Measurements from ENCODE around the gene CNNM3.

Gene CNNM3

DNA sequence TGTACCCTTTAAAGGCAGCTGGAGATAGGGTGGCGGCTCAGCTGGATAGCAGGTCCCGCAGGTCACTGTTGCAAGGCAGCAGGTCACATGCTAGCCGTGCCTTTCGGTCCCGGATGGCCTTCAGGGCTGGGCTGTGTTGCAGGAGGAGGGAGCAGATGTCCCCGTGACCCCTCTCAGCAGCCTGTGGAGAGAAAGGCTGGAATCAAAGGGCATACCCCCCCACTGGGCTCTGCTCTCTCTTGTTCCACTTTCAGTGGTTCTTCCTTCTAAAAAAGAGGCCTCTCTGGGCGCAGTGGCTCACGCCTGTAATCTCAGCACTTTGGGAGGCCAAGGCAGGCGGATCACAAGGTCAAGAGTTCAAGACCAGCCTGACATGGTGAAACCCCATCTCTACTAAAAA is 32.2 kb downstream of the CNNM3 start:
- H3K4me3 ChIP-seq (ENCODE audit: control insufficient read depth, low read depth, low read length) = no peak overlapping the region
- DNase-seq (ENCODE audit: low read depth) = no peak
- TF ChIP-seq, protein P1, sequence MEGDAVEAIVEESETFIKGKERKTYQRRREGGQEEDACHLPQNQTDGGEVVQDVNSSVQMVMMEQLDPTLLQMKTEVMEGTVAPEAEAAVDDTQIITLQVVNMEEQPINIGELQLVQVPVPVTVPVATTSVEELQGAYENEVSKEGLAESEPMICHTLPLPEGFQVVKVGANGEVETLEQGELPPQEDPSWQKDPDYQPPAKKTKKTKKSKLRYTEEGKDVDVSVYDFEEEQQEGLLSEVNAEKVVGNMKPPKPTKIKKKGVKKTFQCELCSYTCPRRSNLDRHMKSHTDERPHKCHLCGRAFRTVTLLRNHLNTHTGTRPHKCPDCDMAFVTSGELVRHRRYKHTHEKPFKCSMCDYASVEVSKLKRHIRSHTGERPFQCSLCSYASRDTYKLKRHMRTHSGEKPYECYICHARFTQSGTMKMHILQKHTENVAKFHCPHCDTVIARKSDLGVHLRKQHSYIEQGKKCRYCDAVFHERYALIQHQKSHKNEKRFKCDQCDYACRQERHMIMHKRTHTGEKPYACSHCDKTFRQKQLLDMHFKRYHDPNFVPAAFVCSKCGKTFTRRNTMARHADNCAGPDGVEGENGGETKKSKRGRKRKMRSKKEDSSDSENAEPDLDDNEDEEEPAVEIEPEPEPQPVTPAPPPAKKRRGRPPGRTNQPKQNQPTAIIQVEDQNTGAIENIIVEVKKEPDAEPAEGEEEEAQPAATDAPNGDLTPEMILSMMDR (conservative IDR thresholded peaks at IDR 0.05; ENCODE audit: control insufficient read depth, insufficient read depth, low read depth, low read length) = no peak

DNA sequence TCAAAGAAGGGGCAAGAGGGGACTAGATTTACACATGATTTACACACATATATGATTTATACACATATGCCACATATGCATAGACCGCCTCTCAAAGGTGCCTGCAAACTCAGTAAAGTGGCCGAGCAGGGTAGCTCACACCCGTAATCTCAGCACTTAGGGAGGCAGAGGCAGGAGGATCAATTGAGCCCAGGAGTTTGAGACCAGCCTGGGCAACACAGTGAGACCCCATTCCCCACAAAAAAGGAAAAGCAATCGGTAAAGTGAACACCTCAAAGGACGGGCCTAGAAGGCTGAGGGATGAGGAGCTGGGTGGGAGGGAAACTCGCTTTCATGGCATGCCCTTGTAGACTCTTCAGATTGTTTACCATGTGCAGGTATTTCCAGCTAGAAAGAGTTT is 36.6 kb downstream of the CNNM3 start:
- TF ChIP-seq, protein P1 (conservative IDR thresholded peaks at IDR 0.05; ENCODE audit: control insufficient read depth, insufficient read depth, low read depth, low read length) = no peak
- no peak for DNase-seq (ENCODE audit: low read depth)
- no peak overlapping the region for H3K4me3 ChIP-seq (ENCODE audit: control insufficient read depth, low read depth, low read length)

DNA sequence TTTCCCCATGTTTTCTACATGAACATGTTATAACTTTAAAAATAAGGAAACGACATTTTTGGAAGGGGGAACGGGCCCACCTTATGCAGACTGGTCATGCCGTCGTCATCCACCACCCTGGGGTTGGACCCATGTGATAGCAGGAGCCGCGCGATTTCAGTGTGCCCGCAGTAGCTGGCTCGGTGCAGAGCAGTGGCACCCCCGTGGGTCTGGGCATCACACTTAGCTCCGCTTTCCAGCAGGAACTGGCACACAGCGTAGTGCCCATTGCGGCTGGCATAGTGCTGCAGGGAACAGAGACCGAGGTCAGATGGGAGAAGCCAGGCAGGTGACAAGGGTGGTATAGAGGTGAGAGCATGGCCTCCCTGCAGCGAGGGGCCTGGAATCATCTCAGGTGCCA is 37.3 kb downstream of the CNNM3 start:
- no peak for DNase-seq (ENCODE audit: low read depth)
- TF ChIP-seq, protein P1 (conservative IDR thresholded peaks at IDR 0.05; ENCODE audit: control insufficient read depth, insufficient read depth, low read depth, low read length) = no peak
- H3K4me3 ChIP-seq (ENCODE audit: control insufficient read depth, low read depth, low read length) = no peak overlapping the region

DNA sequence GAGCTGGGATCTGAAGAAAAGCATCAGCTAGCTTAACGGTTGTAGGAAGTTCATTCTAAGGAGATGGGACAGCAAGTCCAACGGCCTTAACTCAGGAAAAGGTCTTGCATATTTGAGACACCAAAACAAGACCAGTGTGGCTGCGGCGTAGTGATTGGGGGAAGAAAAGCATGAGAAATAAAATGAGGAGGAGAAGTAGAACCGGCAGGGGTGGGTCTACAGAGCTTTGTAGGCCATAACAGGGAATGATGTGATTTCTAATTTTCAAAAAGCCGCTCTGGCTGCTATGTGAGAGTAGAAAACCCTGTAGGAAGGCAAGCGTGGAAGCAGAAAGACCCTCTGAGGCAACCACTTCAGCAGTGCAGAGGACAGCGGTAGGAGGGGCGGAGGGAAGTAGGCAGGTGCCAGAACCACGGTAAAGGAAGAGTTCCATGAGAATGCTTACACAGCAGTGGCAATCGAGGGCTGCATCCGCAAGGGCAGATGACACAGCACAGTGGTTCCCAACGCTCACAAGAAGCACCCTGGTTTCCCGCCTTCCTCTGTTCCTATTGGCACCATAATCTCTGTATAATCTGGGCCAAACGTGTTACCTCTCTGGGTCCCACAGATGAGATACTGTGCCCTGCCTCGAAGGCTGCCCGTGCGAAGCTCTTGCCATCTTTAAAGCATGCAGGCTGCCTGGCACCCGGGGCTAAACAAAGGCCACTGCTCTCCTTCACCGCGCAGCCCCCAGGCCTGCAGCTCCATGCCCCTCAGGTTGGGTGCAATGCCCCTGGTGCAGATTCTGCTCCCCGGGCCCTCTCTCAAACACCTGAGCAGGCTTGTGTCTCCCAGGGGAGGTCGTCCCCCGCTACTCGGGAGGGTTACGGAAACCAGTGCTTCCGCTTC is 41.0 kb downstream of the CNNM3 start:
- TF ChIP-seq, protein P1 (conservative IDR thresholded peaks at IDR 0.05; ENCODE audit: control insufficient read depth, insufficient read depth, low read depth, low read length) = no peak
- peak; percentile 40 for DNase-seq (ENCODE audit: low read depth)
- peak overlapping the region; percentile 72 for H3K4me3 ChIP-seq (ENCODE audit: control insufficient read depth, low read depth, low read length)

DNA sequence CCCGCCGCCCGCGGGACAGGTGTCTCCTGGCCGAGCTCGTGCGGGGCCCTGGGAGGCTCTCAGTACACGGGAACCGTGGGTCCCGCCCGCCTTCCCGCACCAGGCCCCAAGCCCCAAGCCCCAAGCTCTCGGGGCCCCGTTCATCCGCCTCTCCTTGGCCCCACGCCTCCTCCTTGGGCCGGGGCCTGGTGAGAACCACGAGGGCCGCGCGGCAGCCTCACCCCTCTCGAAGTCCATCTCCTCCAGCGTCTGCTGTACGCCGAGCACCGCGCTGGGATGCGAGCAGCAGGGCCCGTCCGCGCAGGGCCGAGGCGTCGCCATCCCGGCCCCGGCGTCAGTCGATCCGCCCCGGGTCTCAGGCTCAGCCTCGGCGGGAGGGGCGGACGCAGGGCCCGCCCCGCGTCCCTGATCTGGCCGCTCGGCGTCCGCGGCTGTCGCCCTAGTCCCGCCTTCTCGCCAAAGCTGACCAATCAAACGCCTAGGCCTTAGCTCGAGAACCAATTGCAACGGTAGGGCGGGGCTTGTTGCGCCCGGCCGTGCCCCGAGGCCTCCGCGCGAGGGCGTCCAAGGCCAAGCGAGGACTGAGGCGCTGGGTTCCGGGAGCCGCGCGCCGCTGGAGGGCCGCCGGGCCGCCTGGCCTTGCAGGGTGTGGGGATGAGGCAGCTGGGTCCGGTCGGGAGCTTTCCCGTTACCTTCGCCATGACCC is 41.8 kb downstream of the CNNM3 start, which contains the start of gene ANKRD39:
Gene ANKRD39, minus strand, starts transcription at position 350 of the 706 bp plus-strand sequence. Its CDS starts 29 bp downstream, at position 321.
- TF ChIP-seq, protein P1 (conservative IDR thresholded peaks at IDR 0.05; ENCODE audit: control insufficient read depth, insufficient read depth, low read depth, low read length) = peak; percentile 38
- DNase-seq (ENCODE audit: low read depth) = peak; percentile 97
- peak within 1 kb of the TSS; percentile 72 for H3K4me3 ChIP-seq (ENCODE audit: control insufficient read depth, low read depth, low read length)

DNA sequence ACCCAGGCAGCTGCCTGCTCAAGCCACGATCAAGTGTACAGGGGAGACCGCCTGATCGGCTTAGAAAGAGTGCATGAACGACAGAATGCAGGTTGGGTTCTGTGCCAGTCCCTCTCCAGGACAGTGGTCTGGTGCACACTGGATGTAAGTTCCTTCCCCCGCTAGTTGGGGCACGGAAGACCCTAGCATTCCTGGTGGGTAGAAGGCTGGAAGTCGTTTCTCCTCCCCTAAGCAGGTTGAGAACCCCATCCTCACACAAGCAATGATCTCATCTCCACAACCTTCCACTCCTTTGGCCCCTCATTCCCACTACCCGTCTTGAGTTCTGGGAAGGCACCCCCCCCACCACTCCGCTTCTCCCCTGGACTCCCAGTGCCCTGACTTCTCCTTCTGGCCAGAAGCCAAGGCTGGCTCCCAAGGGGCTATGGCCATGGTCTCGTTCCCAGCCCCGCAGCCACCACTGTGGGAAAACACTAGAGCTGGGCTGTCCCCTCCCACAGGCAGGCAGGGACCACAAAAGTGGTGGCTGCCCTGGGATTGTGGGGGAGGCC is 43.1 kb downstream of the CNNM3 start:
- DNase-seq (ENCODE audit: low read depth) = no peak
- H3K4me3 ChIP-seq (ENCODE audit: control insufficient read depth, low read depth, low read length) = no peak overlapping the region
- TF ChIP-seq, protein P1 (conservative IDR thresholded peaks at IDR 0.05; ENCODE audit: control insufficient read depth, insufficient read depth, low read depth, low read length) = no peak
